Measurements from ENCODE around the gene CD69. TPM values are rescaled to one million over a fixed set of nuclear protein-coding genes. Genes with fewer than 3 reads are reported as not detected.
A peak's percentile ranks its signal among the peaks of the same experiment; 100 is the strongest.

The CD69 gene
- total RNA-seq = 10 to 100 TPM; 71.6 to 82.4 TPM

DNA sequence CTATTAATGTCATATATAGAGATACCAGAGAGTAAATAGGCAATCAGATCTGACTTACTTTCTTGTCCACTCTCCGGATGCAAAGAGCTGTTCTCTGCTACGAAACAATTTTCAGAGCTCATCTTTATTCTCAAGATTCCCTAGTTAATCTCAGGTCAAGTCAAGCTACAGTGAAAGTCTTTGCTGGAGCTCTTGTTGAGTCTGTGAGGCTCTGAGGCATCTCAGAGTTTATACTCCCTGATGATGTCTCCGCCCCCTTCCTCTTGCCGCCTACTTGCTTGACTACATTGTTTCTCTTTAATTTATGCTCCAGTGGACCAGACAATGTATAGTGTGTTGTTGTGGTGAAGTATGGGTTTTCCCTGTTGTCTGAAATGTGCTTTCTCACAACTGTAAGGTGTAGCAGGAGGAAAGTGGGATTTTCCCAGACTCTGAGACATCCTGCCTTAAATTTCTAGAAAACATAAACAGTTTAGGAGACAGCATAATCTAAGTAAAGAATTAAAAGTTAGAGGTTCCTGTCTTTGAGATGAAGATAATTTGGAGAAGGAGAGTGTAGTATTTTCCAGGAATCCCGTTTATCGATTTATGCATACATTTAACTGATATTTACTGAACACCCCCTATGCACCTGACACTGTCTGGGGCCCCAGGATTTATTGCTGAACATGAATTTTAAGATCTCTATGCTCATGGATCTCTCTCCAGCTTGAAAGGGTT is at the start of gene CD69:
CD69 (minus strand) TSS at position 203 of the 720 bp plus-strand sequence; CDS start at position 122, 81 bp downstream.
- POLR2A ChIA-PET = interaction anchor here (0.5 to 10.8 kb wide), 17 partner anchors 9 to 113 kb away, joined by 3 to 125 read pairs (median 5); partner anchors contain the start of genes CLEC2B and CLEC2D
- H3K4me3 Mint-ChIP-seq = peak within 1 kb of the TSS; percentile 99
- H3K27ac Mint-ChIP-seq = peak within 1 kb of the TSS; percentile 97
- H3K4me1 Mint-ChIP-seq = peaks cover 51% of the 10 kb centered on the region
- H3K36me3 Mint-ChIP-seq (ENCODE audit: low read depth) = peaks cover 41% of the 10 kb centered on the region
- no peaks in the 10 kb centered on the region for H3K27me3 Mint-ChIP-seq
- CTCF ChIA-PET = interaction anchor here (0.7 to 6.3 kb wide), 13 partner anchors 10 to 165 kb away, joined by 3 to 48 read pairs (median 4); no protein-coding TSS in a partner anchor
- peak; percentile 91 for DNase-seq
- peaks cover 7% of the 10 kb centered on the region for H3K9me3 Mint-ChIP-seq

DNA sequence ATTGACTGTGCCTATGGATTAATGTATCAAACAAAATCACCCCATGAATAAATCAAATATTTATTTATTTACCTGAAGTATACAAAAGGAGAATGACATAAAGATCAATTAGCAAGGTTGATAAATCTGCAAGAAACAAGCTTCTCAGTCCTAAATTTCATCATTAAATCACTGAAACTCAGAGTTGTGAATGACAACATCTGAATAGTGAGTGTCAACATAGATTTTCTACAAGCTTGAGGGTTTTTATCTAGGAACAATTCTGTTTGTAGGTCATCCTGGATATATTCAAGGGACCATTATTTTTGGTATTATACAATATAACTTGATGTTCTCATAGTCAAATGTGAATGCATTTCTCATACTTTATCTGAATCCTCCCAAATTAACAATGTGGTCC is 49.2 kb upstream of the CD69 start:
- H3K4me3 Mint-ChIP-seq = no peak overlapping the region
- ChIA-PET POLR2A (no interaction called here), CTCF (interaction anchor here (0.9 to 1.0 kb wide), 2 partner anchors 10 to 189 kb away, joined by 3 to 4 read pairs; partner anchors contain the start of gene CLEC1B)
- H3K4me1 Mint-ChIP-seq = peaks cover 33% of the 10 kb centered on the region
- DNase-seq = no peak
- no peak overlapping the region for H3K27ac Mint-ChIP-seq
- no peaks in the 10 kb centered on the region for H3K9me3 Mint-ChIP-seq
- H3K36me3 Mint-ChIP-seq (ENCODE audit: low read depth) = no peaks in the 10 kb centered on the region
- H3K27me3 Mint-ChIP-seq = peaks cover 18% of the 10 kb centered on the region

DNA sequence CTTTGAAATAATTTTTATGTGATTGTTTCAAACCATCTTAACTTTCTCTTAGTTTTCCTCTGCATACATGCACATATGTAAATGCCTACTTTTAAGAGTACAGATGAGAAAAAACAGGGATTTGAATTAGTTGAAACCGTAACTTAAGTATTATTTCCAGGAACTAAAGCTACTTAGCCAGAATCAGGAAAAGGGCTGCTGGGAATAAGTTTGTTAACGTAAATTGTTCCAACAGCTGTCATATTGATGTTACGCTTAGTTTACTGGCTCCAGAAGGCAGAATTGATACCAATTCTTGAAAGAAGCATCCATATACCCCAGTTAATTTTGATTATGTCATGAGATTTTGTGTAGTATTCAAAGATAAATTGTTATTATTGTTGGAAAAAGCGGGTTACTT is 48.6 kb upstream of the CD69 start:
- ChIA-PET CTCF (interaction anchor here (1.0 to 3.6 kb wide), 3 partner anchors 11 to 189 kb away, joined by 3 to 13 read pairs (median 12); partner anchors contain the start of gene CLEC1B), POLR2A (no interaction called here)
- Mint-ChIP-seq H3K27me3 (peaks cover 21% of the 10 kb centered on the region), H3K9me3 (no peaks in the 10 kb centered on the region), H3K36me3 (ENCODE audit: low read depth) (no peaks in the 10 kb centered on the region), H3K27ac (no peak overlapping the region), H3K4me1 (peaks cover 33% of the 10 kb centered on the region), H3K4me3 (no peak overlapping the region)
- DNase-seq = no peak

DNA sequence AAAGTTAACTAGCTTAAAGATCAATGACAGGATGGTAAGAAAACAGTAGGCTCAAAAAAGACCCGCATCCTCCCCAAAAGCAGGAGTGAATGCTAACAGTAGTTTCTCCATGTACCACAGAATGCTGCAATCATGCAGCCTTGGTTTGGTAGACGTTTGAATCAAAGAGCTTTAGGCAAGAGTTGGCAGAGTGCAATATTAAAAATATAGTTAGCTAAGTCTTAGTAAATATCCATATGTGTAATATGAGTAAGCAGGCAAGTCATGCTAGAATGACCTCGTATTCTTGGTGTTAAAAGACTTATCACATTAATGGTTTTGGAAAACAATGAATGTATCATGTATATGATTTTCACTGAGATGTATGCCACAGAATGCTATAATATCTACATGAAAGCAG is 47.8 kb upstream of the CD69 start:
- H3K27ac Mint-ChIP-seq = no peak overlapping the region
- H3K27me3 Mint-ChIP-seq = peaks cover 27% of the 10 kb centered on the region
- no peak for DNase-seq
- no peak overlapping the region for H3K4me3 Mint-ChIP-seq
- H3K36me3 Mint-ChIP-seq (ENCODE audit: low read depth) = no peaks in the 10 kb centered on the region
- no peaks in the 10 kb centered on the region for H3K9me3 Mint-ChIP-seq
- CTCF ChIA-PET = interaction anchor here (2.6 to 3.6 kb wide), 2 partner anchors 10 to 58 kb away, joined by 12 to 13 read pairs; no protein-coding TSS in a partner anchor
- POLR2A ChIA-PET = no interaction called here
- H3K4me1 Mint-ChIP-seq = peaks cover 25% of the 10 kb centered on the region

DNA sequence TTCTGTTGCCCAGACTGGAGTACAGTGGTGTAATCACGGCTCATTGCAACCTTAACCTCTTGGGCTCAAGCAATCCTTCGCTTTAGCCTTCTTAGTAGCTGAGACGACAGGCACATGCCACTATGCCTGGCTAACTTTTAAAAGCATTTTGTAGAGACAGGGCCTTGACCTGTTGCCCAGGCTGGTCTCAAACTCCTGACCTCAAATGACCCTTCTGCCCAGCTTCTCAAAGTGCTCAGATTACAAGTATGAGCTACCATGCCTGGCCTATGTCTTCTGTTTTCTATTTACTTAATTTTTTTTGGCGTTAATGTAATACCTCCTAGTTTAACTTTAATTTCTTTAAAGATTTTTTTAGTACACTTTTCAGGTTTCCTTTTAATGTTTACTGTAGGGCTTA is 46.0 kb upstream of the CD69 start:
- no peaks in the 10 kb centered on the region for H3K36me3 Mint-ChIP-seq (ENCODE audit: low read depth)
- no peaks in the 10 kb centered on the region for H3K9me3 Mint-ChIP-seq
- peaks cover 18% of the 10 kb centered on the region for H3K4me1 Mint-ChIP-seq
- H3K27me3 Mint-ChIP-seq = peaks cover 35% of the 10 kb centered on the region
- no peak overlapping the region for H3K4me3 Mint-ChIP-seq
- ChIA-PET CTCF (interaction anchor here (3.6 kb wide), 1 partner anchor 56 kb away, joined by 13 read pairs; no protein-coding TSS in a partner anchor), POLR2A (interaction anchor here (0.6 kb wide), 1 partner anchor 9 kb away, joined by 3 read pairs; no protein-coding TSS in a partner anchor)
- no peak overlapping the region for H3K27ac Mint-ChIP-seq
- DNase-seq = no peak

DNA sequence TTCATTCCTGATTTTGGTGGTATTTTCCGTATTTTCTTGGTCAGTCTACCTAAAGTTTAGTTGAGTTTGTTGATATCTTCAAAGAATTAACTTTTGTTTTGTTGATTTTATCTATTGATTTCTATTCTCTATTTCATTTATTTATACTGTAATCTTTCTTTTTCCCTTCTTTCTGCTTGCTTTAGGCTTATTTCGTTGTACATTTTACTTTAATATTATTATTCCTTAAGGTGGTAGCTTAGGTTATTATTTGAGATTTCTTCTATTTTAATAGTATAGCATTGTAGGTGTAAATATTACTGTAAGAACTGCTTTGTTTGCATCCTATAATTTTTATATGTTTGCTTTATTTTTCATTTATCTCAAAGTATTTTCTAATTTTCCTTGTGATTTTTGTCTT is 45.2 kb upstream of the CD69 start:
- no peak overlapping the region for H3K4me3 Mint-ChIP-seq
- H3K9me3 Mint-ChIP-seq = peaks cover 4% of the 10 kb centered on the region
- DNase-seq = no peak
- no peak overlapping the region for H3K27ac Mint-ChIP-seq
- CTCF ChIA-PET = interaction anchor here (1.1 to 3.6 kb wide), 2 partner anchors 12 to 55 kb away, joined by 3 to 13 read pairs; no protein-coding TSS in a partner anchor
- H3K36me3 Mint-ChIP-seq (ENCODE audit: low read depth) = no peaks in the 10 kb centered on the region
- H3K4me1 Mint-ChIP-seq = peaks cover 10% of the 10 kb centered on the region
- POLR2A ChIA-PET = interaction anchor here (0.6 kb wide), 1 partner anchor 8 kb away, joined by 3 read pairs; no protein-coding TSS in a partner anchor
- peaks cover 37% of the 10 kb centered on the region for H3K27me3 Mint-ChIP-seq

DNA sequence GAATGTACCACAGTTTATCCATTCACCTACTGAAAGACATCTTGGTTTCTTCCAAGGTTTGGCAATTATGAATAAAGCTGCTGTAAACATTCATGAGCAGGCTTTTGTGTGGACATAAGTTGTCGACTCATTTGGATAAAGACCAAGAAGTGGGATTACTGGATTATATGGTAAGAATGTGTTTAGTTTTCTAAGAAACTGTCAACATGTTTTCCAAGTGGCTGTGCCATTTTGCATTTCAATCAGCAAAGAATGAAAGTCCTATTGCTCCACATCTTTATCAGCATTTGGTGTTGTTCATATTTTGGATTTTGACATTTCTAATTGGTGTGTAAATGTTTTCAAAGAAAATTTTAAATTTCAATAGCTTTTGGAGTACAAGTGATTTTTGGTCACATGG is 39.3 kb upstream of the CD69 start:
- DNase-seq = no peak
- H3K27ac Mint-ChIP-seq = no peak overlapping the region
- ChIA-PET CTCF (interaction anchor here (1.1 to 8.3 kb wide), 7 partner anchors 8 to 51 kb away, joined by 4 to 120 read pairs (median 12); no protein-coding TSS in a partner anchor), POLR2A (interaction anchor here (1.4 kb wide), 1 partner anchor 50 kb away, joined by 5 read pairs; no protein-coding TSS in a partner anchor)
- peaks cover 4% of the 10 kb centered on the region for H3K9me3 Mint-ChIP-seq
- peaks cover 30% of the 10 kb centered on the region for H3K4me1 Mint-ChIP-seq
- H3K4me3 Mint-ChIP-seq = no peak overlapping the region
- no peaks in the 10 kb centered on the region for H3K36me3 Mint-ChIP-seq (ENCODE audit: low read depth)
- H3K27me3 Mint-ChIP-seq = peaks cover 22% of the 10 kb centered on the region

DNA sequence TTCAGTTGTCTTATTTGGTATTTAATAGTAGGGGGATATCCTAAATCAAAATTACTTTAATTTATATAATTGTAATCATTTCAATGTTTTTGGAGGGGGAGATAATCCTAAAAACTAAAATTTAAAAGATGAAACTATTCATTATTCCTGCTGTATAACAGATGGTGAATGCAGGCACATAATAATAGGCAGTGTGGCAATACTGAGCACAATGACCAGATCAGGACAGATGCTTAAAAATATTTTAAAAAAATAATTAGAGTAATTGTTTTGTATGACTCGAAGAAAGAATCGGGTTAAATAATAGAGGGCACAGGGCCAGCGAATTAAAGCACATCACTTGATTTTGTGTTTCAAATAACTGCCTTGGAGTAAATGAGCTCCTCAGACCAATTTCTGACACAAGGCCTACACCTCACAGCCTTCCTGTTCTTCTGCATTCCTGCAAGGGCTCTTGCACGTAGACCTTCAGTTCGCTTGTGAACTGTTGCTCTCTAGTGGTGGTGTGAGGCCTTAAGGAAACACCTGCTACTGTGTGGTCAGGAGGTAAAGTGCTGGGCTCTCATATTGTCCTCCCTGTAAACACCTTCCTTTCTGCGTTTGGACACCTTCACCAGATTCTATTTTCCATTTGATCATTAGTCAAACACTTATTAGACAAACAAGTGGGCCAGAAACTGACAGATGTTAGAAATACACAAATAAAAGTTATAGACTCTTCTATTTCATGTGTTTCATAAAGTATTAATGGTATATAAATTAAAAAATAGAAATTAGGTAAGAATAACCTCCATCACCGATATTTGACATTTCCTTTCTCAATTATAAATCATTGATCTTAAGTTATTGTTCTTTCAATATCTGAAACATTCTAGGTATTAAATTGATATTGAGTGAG is 37.3 kb upstream of the CD69 start:
- peak; percentile 85 for DNase-seq
- peaks cover 10% of the 10 kb centered on the region for H3K27me3 Mint-ChIP-seq
- ChIA-PET CTCF (interaction anchor here (0.6 to 8.3 kb wide), 16 partner anchors 10 to 162 kb away, joined by 3 to 120 read pairs (median 6); partner anchors contain the start of gene CD69), POLR2A (interaction anchor here (0.6 to 4.8 kb wide), 6 partner anchors 8 to 115 kb away, joined by 3 to 125 read pairs (median 7); partner anchors contain the start of genes CD69 and CLEC2B)
- H3K36me3 Mint-ChIP-seq (ENCODE audit: low read depth) = peaks cover under 1% of the 10 kb centered on the region
- H3K4me3 Mint-ChIP-seq = peak overlapping the region; percentile 65
- peak overlapping the region; percentile 88 for H3K27ac Mint-ChIP-seq
- H3K9me3 Mint-ChIP-seq = peaks cover 7% of the 10 kb centered on the region
- H3K4me1 Mint-ChIP-seq = peaks cover 46% of the 10 kb centered on the region

DNA sequence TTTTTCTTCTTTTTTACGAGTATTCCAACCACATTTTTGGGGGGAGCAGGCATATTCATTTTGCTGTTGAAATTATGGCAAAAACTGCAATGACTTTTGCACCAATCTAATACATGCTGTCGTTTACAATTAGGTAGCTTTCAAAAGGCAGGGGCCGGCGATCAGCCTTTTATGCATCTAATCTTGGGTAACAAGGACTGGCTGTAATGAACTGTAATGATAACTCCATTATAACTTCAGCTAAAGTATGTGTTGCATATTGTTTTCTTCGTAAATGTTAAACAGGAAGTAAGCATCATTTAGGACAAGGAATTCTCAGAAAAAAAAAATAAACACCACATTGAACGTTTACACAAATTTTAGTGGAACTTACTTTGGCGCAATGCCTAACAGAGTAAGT is 36.3 kb upstream of the CD69 start:
- Mint-ChIP-seq H3K36me3 (ENCODE audit: low read depth) (peaks cover 2% of the 10 kb centered on the region), H3K27me3 (peaks cover 3% of the 10 kb centered on the region), H3K4me1 (peaks cover 55% of the 10 kb centered on the region), H3K4me3 (peak overlapping the region; percentile 65), H3K9me3 (peaks cover 8% of the 10 kb centered on the region), H3K27ac (peak overlapping the region; percentile 88)
- CTCF ChIA-PET = interaction anchor here (1.0 to 8.3 kb wide), 10 partner anchors 17 to 54 kb away, joined by 3 to 120 read pairs (median 7); partner anchors contain the start of gene CD69
- DNase-seq = no peak
- POLR2A ChIA-PET = interaction anchor here (0.7 to 4.8 kb wide), 5 partner anchors 39 to 109 kb away, joined by 4 to 125 read pairs (median 7); partner anchors contain the start of genes CD69 and CLEC2B

DNA sequence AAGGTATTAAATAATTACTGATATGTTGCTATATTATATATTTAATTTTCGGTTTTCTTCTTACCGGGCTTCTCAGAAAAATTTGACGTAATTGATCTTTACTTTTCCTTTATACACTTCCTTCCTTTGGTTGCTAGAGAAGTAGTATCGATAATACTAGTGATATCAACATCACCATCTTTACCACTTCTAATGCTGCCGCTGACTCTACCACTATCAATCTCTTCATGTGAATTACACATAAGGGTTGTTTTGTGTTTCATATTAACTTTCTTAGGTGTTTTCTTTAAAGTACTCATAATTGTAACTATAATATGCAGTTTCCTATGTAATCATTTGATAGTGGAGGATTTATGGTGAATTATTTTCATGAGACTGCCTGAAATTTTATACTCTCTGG is 35.6 kb upstream of the CD69 start:
- ChIA-PET CTCF (interaction anchor here (1.3 to 8.3 kb wide), 5 partner anchors 19 to 47 kb away, joined by 6 to 120 read pairs (median 8); no protein-coding TSS in a partner anchor), POLR2A (interaction anchor here (0.5 to 4.8 kb wide), 3 partner anchors 39 to 125 kb away, joined by 3 to 125 read pairs (median 7); partner anchors contain the start of gene CD69)
- H3K36me3 Mint-ChIP-seq (ENCODE audit: low read depth) = peaks cover 2% of the 10 kb centered on the region
- peak; percentile 53 for DNase-seq
- peak overlapping the region; percentile 88 for H3K27ac Mint-ChIP-seq
- peaks cover 59% of the 10 kb centered on the region for H3K4me1 Mint-ChIP-seq
- H3K4me3 Mint-ChIP-seq = peak overlapping the region; percentile 65
- peaks cover 8% of the 10 kb centered on the region for H3K9me3 Mint-ChIP-seq
- H3K27me3 Mint-ChIP-seq = peaks cover 3% of the 10 kb centered on the region

DNA sequence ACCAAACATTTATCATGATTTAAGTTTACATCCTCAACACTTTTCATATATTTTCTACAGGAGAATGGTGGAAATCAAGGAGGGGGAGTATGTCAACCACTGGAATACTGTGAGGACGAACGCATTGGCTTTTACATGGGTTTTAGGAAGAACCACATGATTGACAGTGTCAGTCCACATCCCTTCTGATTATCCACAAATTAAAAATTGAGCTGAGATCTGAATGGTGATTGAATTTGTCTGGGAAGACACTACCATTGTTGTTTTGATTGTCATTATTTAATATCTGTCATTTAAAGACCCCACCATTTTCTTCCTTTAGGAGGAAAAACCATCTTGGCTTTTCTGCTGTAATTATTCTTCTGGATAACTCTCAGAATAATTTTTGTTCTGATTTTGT is 35.2 kb upstream of the CD69 start:
- DNase-seq = no peak
- H3K4me1 Mint-ChIP-seq = peaks cover 59% of the 10 kb centered on the region
- H3K9me3 Mint-ChIP-seq = peaks cover 4% of the 10 kb centered on the region
- POLR2A ChIA-PET = interaction anchor here (4.8 kb wide), 1 partner anchor 38 kb away, joined by 125 read pairs; the partner anchor contains the start of gene CD69
- H3K27ac Mint-ChIP-seq = peak overlapping the region; percentile 88
- H3K27me3 Mint-ChIP-seq = peaks cover 1% of the 10 kb centered on the region
- peaks cover 2% of the 10 kb centered on the region for H3K36me3 Mint-ChIP-seq (ENCODE audit: low read depth)
- peak overlapping the region; percentile 65 for H3K4me3 Mint-ChIP-seq
- CTCF ChIA-PET = interaction anchor here (0.7 to 8.3 kb wide), 5 partner anchors 19 to 53 kb away, joined by 3 to 120 read pairs (median 7); no protein-coding TSS in a partner anchor

All from activated CD4-positive, alpha-beta T cell treated with anti-CD3 and anti-CD28 coated beads, Interleukin-2, amount 10 ng/mL, durations not matched to agents 7 days and 5 days (primary cell).